Suprapubic skin (tissue), 4 donors: ENCODE data around the gene BBS2.

ENCODE experiments used
- EP300 ChIP-seq: sonication (generic); formaldehyde crosslinking; IDR thresholded peaks from one replicate; pipeline ENCODE4 v1.6.1; 2017; ENCODE audit warnings: antibody characterized with exemption
- POLR2A ChIP-seq, 2 donors: fragments of 450-650 bp; IDR thresholded peaks; one replicate each; pipeline ENCODE4 v1.6.1; 2017; ENCODE audit warnings: antibody characterized with exemption in 2 of 2, mild to moderate bottlenecking in 2 of 2, moderate library complexity in 2 of 2
- POLR2AphosphoS5 ChIP-seq, 3 donors: sonication (generic); formaldehyde crosslinking; IDR thresholded peaks; one replicate each; pipeline ENCODE4 v1.6.1; 2017; ENCODE audit warnings: antibody characterized with exemption in 3 of 3
- TF ChIP-seq, protein P1 (sequence below), 2 donors: fragments of 200-600 bp in 1 of 2; fragments of 450-650 bp in 1 of 2; sonication (generic) in 1 of 2; IDR thresholded peaks; one replicate each; pipeline ENCODE4 v1.5.1; 2016 to 2019; ENCODE audit warnings: antibody characterized with exemption in 2 of 2, mild to moderate bottlenecking in 1 of 2, moderate library complexity in 1 of 2

DNA sequence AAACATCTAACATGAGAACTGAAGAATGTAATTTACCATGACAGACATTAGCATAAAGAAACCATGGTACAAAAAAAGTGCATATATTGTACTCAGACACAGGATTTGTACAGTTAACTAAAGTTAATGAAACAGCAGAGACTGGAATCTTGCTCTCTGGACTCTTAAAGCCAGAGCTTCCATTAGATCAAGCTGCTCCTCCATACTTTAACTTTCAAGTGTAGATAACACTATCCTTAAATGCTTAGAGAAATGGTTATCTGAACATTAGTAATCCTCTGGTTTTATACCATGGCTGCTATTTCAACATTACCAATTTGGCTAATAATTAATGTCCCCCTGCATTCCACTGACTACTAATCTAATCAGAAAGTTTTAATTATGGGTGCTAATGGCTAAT, 71.8 kb downstream of the BBS2 start:
- no peak for TF ChIP-seq POLR2AphosphoS5 (IDR thresholded peaks at IDR 0.05)
- no peak for TF ChIP-seq EP300
- TF ChIP-seq, protein P1, sequence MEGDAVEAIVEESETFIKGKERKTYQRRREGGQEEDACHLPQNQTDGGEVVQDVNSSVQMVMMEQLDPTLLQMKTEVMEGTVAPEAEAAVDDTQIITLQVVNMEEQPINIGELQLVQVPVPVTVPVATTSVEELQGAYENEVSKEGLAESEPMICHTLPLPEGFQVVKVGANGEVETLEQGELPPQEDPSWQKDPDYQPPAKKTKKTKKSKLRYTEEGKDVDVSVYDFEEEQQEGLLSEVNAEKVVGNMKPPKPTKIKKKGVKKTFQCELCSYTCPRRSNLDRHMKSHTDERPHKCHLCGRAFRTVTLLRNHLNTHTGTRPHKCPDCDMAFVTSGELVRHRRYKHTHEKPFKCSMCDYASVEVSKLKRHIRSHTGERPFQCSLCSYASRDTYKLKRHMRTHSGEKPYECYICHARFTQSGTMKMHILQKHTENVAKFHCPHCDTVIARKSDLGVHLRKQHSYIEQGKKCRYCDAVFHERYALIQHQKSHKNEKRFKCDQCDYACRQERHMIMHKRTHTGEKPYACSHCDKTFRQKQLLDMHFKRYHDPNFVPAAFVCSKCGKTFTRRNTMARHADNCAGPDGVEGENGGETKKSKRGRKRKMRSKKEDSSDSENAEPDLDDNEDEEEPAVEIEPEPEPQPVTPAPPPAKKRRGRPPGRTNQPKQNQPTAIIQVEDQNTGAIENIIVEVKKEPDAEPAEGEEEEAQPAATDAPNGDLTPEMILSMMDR (IDR thresholded peaks at IDR 0.05) = no peak
- no peak for TF ChIP-seq POLR2A (IDR thresholded peaks at IDR 0.05)
